LNCaP clone FGC (cell line): ENCODE measurements around the gene TRIM24.
"Not testable (repeated sequence)": the region's sequence is repeated elsewhere in the genome, so short reads cannot be mapped to it uniquely, and the experiment has no call there.

Experiments
- DNase-seq: peaks from one replicate; pipeline ENCODE4 v3.0.0-alpha.2; 2011; ENCODE audit warnings: low read depth
- H3K4me3 ChIP-seq: 2 replicates; pipeline ENCODE4 v1.5.1; 2011; ENCODE audit warnings: mild to moderate bottlenecking, low read depth, low read length, control low read depth
- CTCF ChIP-seq: IDR thresholded peaks from 2 replicates; pipeline ENCODE4 v1.5.1; 2012; ENCODE audit warnings: mild to moderate bottlenecking; ENCODE audit not compliant: control insufficient read depth, insufficient read depth; ENCODE audit errors: extremely low read depth

The TRIM24 gene

GRCh38 chr7:138455609-138456008 is 4.5 kb upstream of the TRIM24 start:
- TF ChIP-seq CTCF, result no peak
- no peak for DNase-seq
- H3K4me3 ChIP-seq, result no peak overlapping the region

GRCh38 chr7:138456220-138456619 is 3.8 kb upstream of the TRIM24 start:
- no peak for TF ChIP-seq CTCF
- H3K4me3 ChIP-seq, result no peak overlapping the region
- DNase-seq, result no peak

- no peak for TF ChIP-seq CTCF
- no peak overlapping the region for H3K4me3 ChIP-seq
- no peak for DNase-seq
These were observed 1.3 kb upstream of the TRIM24 start for GRCh38 chr7:138458576-138459412.

GRCh38 chr7:138459413-138460175 is 465 bp upstream of the TRIM24 start:
- DNase-seq, result peak; percentile 94
- H3K4me3 ChIP-seq, result peak overlapping the region; percentile 48
- TF ChIP-seq CTCF, result no peak

- peak overlapping the region; percentile 72 for H3K4me3 ChIP-seq
- TF ChIP-seq CTCF, result peak; percentile 3; the same call in 1 of the 2 replicates
- no peak for DNase-seq
These were observed 869 bp downstream of the TRIM24 start for GRCh38 chr7:138460649-138461607.

GRCh38 chr7:138463291-138463618 is 3.2 kb downstream of the TRIM24 start:
- not testable (repeated sequence) for H3K4me3 ChIP-seq, DNase-seq

- TF ChIP-seq CTCF, result no peak
- DNase-seq, result no peak
- no peak overlapping the region for H3K4me3 ChIP-seq
These were observed 5.0 kb downstream of the TRIM24 start for GRCh38 chr7:138465046-138465445.

- not testable (repeated sequence) for DNase-seq, H3K4me3 ChIP-seq
These were observed 6.2 kb downstream of the TRIM24 start for GRCh38 chr7:138466069-138466756.
